SU-DHL-6 (cell line): ENCODE results near the gene MRPS10.

Experiments
- CTCF ChIP-seq: fragments of 200-600 bp; sonication (generic); IDR thresholded peaks from one replicate; pipeline ENCODE4 v1.5.1; 2017; ENCODE audit warnings: antibody characterized with exemption, mild to moderate bottlenecking, low read length, moderate library complexity; ENCODE audit not compliant: insufficient read depth, poor library complexity, severe bottlenecking
- EZH2phosphoT487 ChIP-seq: fragments of 200-600 bp; sonication (generic), shearing (Covaris generic); conservative IDR thresholded peaks from 2 replicates; pipeline ENCODE4 v1.6.1; 2018; ENCODE audit warnings: mild to moderate bottlenecking, antibody characterized with exemption, low read length, moderate library complexity, mixed read lengths

- TF ChIP-seq CTCF (no peak), EZH2phosphoT487 (no peak)
Measured at GRCh38 chr6:42263165-42263728, 45.6 kb upstream of the MRPS10 start.
